K562 (cell line): ENCODE measurements around the gene DVL3. TPM values are rescaled to one million over a fixed set of nuclear protein-coding genes. Genes with fewer than 3 reads are reported as not detected.
A peak's percentile ranks its signal among the peaks of the same experiment; 100 is the strongest.

ENCODE experiments used
- CEBPG ChIP-seq, 3 experiments: fragments of 200-800 bp in 1 of 3; sonication (Bioruptor generic) in 1 of 3; sonication (generic) in 1 of 3; formaldehyde crosslinking in 1 of 3; IDR thresholded peaks in 2 of 3; conservative IDR thresholded peaks in 1 of 3; 2 replicates each; pipeline versions ENCODE4 v1.6.1 to v1.8.0; 2016 to 2022; ENCODE audit warnings: missing compliant biosample characterization in 2 of 3, missing genetic modification characterization in 2 of 3, mild to moderate bottlenecking in 1 of 3, missing genetic modification reagents in 1 of 3
- CHCHD3 ChIP-seq: fragments of 250-450 bp; sonication (Bioruptor Pico); IDR thresholded peaks from 2 replicates; pipeline ENCODE4 v2.1.2; 2022; ENCODE audit warnings: mild to moderate bottlenecking
- CHD2 ChIP-seq: IDR thresholded peaks from 2 replicates; pipeline ENCODE4 v1.6.1; 2011; ENCODE audit warnings: low read depth, low read length
- E2F4 ChIP-seq: sonication (generic); formaldehyde crosslinking; IDR thresholded peaks from 2 replicates; pipeline ENCODE4 v1.8.0; 2022; ENCODE audit warnings: mild to moderate bottlenecking, low read depth, missing genetic modification reagents
- ELF2 ChIP-seq: fragments of 250-450 bp; sonication (Bioruptor Pico); IDR thresholded peaks from 2 replicates; pipeline ENCODE4 v1.5.0; 2021; ENCODE audit warnings: mild to moderate bottlenecking
- HNRNPH1 ChIP-seq: fragments of 200-400 bp; formaldehyde crosslinking; optimal IDR thresholded peaks from 2 replicates; pipeline ENCODE3; 2017; ENCODE audit warnings: low read depth, mild to moderate bottlenecking, low read length, moderate library complexity
- KLF1 ChIP-seq: fragments of 450-650 bp; IDR thresholded peaks from 2 replicates; pipeline ENCODE4 v1.6.1; 2016; ENCODE audit warnings: missing genetic modification characterization, missing compliant biosample characterization
- MEIS2 ChIP-seq: fragments of 450-650 bp; IDR thresholded peaks from 2 replicates; pipeline ENCODE4 v1.6.1; 2014; ENCODE audit warnings: mild to moderate bottlenecking; ENCODE audit not compliant: partially characterized antibody
- OTX1 ChIP-seq: fragments of 450-650 bp; formaldehyde crosslinking; IDR thresholded peaks from 2 replicates; pipeline ENCODE4 v1.4.0; 2022; ENCODE audit warnings: mild to moderate bottlenecking
- YY1 ChIP-seq, 3 experiments: IDR thresholded peaks; 2 replicates each; pipeline ENCODE4 v1.6.1; 2011; ENCODE audit warnings: low read length in 2 of 3, mild to moderate bottlenecking in 2 of 3, moderate library complexity in 2 of 3, borderline replicate concordance in 1 of 3, control low read depth in 1 of 3, low read depth in 1 of 3; ENCODE audit not compliant: insufficient read depth in 3 of 3, insufficient replicate concordance in 2 of 3, control insufficient read depth in 1 of 3, insufficient read length in 1 of 3; ENCODE audit errors: extremely low read depth in 1 of 3
- ZBTB1 ChIP-seq: sonication (generic); formaldehyde crosslinking; IDR thresholded peaks from 2 replicates; pipeline ENCODE4 v1.8.1; 2023; ENCODE audit warnings: missing genetic modification reagents, low read depth, mild to moderate bottlenecking, borderline replicate concordance
- ZFP30 ChIP-seq: fragments of 250-450 bp; sonication (Bioruptor Pico); IDR thresholded peaks from 2 replicates; pipeline ENCODE4 v1.8.0; 2022; ENCODE audit warnings: moderate library complexity, mild to moderate bottlenecking, inconsistent platforms, borderline replicate concordance
- ZNF561 ChIP-seq: fragments of 450-650 bp; formaldehyde crosslinking; conservative IDR thresholded peaks from 2 replicates; pipeline ENCODE4 v1.4.0; 2020; ENCODE audit warnings: mild to moderate bottlenecking, moderate library complexity
- ZNF707 ChIP-seq: fragments of 250-450 bp; sonication (Bioruptor Pico); conservative IDR thresholded peaks from 2 replicates; pipeline ENCODE4 v1.8.0; 2022; ENCODE audit warnings: inconsistent platforms, mild to moderate bottlenecking, moderate library complexity
- polyA plus RNA-seq, 8 experiments: library from polyadenylated mRNA; depleted of rRNA in 4 of 8; stranded (reverse) in 5 of 8; unstranded in 3 of 8; fragments of >200 nt; fragmentation: Nextera tagmentation in 2 of 8; fragmentation: Illumina TruSeq in 1 of 8; extraction: Ambion mirVana in 2 of 8; extraction: Trizol in 1 of 8; gene quantifications; 2 replicates each; pipeline versions ENCODE4 v1.2.1 to v1.2.3, GENCODE V29; 2011 to 2014; ENCODE audit warnings: inconsistent platforms in 1 of 8, missing spikeins in 1 of 8
- total RNA-seq, 7 experiments: library from RNA; depleted of rRNA in 6 of 7; stranded (reverse); fragments of >200 nt in 6 of 7; fragmentation: Illumina TruSeq in 2 of 7; extraction: Trizol in 2 of 7; gene quantifications; 2 replicates each; pipeline versions ENCODE4 v1.2.1 to v1.2.3, GENCODE V29; 2011 to 2021; ENCODE audit warnings: low replicate concordance in 1 of 7
- TF ChIP-seq, protein P1 (sequence below): fragments of 150-350 bp; IDR thresholded peaks from 2 replicates; pipeline ENCODE4 v1.6.1; 2014; ENCODE audit warnings: low read depth, mild to moderate bottlenecking, low read length, borderline replicate concordance
- TF ChIP-seq, protein P2 (sequence below): fragments of 450-650 bp; IDR thresholded peaks from 2 replicates; pipeline ENCODE4 v1.6.1; 2016; ENCODE audit warnings: mild to moderate bottlenecking

DVL3 gene
- total and polyA plus RNA-seq, 9 of the 15 experiments (the other 6 are each of a cell fraction or from before 2014, with no cell fraction given), result 3.1 to 57.9 (median 20.1) TPM

GRCh38 chr3:184154885-184155643, at the start of gene DVL3 (continued):
- TF ChIP-seq, protein P1, sequence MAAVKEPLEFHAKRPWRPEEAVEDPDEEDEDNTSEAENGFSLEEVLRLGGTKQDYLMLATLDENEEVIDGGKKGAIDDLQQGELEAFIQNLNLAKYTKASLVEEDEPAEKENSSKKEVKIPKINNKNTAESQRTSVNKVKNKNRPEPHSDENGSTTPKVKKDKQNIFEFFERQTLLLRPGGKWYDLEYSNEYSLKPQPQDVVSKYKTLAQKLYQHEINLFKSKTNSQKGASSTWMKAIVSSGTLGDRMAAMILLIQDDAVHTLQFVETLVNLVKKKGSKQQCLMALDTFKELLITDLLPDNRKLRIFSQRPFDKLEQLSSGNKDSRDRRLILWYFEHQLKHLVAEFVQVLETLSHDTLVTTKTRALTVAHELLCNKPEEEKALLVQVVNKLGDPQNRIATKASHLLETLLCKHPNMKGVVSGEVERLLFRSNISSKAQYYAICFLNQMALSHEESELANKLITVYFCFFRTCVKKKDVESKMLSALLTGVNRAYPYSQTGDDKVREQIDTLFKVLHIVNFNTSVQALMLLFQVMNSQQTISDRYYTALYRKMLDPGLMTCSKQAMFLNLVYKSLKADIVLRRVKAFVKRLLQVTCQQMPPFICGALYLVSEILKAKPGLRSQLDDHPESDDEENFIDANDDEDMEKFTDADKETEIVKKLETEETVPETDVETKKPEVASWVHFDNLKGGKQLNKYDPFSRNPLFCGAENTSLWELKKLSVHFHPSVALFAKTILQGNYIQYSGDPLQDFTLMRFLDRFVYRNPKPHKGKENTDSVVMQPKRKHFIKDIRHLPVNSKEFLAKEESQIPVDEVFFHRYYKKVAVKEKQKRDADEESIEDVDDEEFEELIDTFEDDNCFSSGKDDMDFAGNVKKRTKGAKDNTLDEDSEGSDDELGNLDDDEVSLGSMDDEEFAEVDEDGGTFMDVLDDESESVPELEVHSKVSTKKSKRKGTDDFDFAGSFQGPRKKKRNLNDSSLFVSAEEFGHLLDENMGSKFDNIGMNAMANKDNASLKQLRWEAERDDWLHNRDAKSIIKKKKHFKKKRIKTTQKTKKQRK, result no peak
- TF ChIP-seq, protein P2, sequence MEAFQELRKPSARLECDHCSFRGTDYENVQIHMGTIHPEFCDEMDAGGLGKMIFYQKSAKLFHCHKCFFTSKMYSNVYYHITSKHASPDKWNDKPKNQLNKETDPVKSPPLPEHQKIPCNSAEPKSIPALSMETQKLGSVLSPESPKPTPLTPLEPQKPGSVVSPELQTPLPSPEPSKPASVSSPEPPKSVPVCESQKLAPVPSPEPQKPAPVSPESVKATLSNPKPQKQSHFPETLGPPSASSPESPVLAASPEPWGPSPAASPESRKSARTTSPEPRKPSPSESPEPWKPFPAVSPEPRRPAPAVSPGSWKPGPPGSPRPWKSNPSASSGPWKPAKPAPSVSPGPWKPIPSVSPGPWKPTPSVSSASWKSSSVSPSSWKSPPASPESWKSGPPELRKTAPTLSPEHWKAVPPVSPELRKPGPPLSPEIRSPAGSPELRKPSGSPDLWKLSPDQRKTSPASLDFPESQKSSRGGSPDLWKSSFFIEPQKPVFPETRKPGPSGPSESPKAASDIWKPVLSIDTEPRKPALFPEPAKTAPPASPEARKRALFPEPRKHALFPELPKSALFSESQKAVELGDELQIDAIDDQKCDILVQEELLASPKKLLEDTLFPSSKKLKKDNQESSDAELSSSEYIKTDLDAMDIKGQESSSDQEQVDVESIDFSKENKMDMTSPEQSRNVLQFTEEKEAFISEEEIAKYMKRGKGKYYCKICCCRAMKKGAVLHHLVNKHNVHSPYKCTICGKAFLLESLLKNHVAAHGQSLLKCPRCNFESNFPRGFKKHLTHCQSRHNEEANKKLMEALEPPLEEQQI, result no peak
- TF ChIP-seq HNRNPH1 (no peak), ZFP30 (CRISPR knock-in tag) (no peak), ELF2 (CRISPR knock-in tag) (no peak), MEIS2 (no peak), OTX1 (CRISPR knock-in tag) (no peak), ZBTB1 (CRISPR knock-in tag) (peak; percentile 13; the same call in 1 of the 2 replicates), CHCHD3 (CRISPR knock-in tag) (no peak), ZNF561 (CRISPR knock-in tag) (no peak), CEBPG (CRISPR knock-in tag; IDR thresholded peaks at IDR 0.05) (no peak), CEBPG (tag; conservative IDR thresholded peaks at IDR 0.05 in 1 of 2, IDR thresholded peaks at IDR 0.05 in 1 of 2) (no peak), ZNF707 (CRISPR knock-in tag) (no peak), KLF1 (tag) (no peak), YY1 (IDR thresholded peaks at IDR 0.05; ENCODE audit: borderline replicate concordance in 1 of 3, control insufficient read depth in 1 of 3, extremely low read depth in 1 of 3, insufficient read depth in 3 of 3, insufficient read length in 1 of 3, insufficient replicate concordance in 2 of 3, low read depth in 1 of 3, low read length in 2 of 3) (peak in 2 of 3 experiments; percentile 13 to 35), E2F4 (no peak), CHD2 (0 out of 2 replicates have a peak, but pooled peaks have one; percentile 18)
